Liver (tissue), 3 donors: ENCODE results near the gene DYNLT2.

ENCODE experiments used
- CTCF ChIP-seq: fragments of 150-350 bp; IDR thresholded peaks from 2 replicates; pipeline ENCODE4 v1.5.1; 2017; ENCODE audit warnings: improper control_type of control experiment, low read depth, low read length; ENCODE audit not compliant: missing input control
- RAD21 ChIP-seq, 2 donors: IDR thresholded peaks; 2 replicates each; pipeline ENCODE4 v1.6.1; 2016; ENCODE audit warnings: antibody characterized with exemption in 2 of 2, mild to moderate bottlenecking in 2 of 2
- TAF1 ChIP-seq: conservative IDR thresholded peaks from 2 replicates; pipeline ENCODE4 v1.6.1; 2016; ENCODE audit warnings: antibody characterized with exemption, mild to moderate bottlenecking
- YY1 ChIP-seq: IDR thresholded peaks from 2 replicates; pipeline ENCODE4 v1.6.1; 2016; ENCODE audit warnings: antibody characterized with exemption, mild to moderate bottlenecking
- donor health status: healthy.
- donor health status: healthy.

DNA sequence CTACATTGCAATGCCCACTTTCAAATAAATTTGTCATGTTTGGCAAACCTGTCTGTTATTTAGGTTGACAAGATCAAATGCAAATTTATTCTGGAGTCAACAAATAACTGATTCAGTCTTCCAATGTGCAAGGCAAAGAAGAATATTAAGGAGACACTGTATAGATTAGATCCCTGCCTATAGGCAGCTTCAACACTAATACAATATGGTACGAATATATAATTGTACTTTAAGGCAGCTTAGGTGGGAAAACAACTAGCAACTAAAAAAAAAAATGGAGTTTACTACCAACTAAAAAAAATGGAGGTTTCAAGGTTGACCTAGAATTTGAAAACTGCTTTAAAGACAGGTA, 25.3 kb downstream of the DYNLT2 start:
- TF ChIP-seq CTCF (no peak), TAF1 (no peak), YY1 (no peak), RAD21 (IDR thresholded peaks at IDR 0.05) (no peak)
